DMS53 treated with DMSO at 0.1 percent for 48 hours (cell line): ENCODE data around the gene CHPF.

Experiments used
- DNase-seq: peaks from one replicate; lab custom pipeline; 2025; ENCODE audit not compliant: unreplicated experiment; lab: John Stamatoyannopoulos, UW

The CHPF gene

GRCh38 chr2:219569041-219569440 is 25.4 kb upstream of the CHPF start:
- DNase-seq: no peak

- no peak for DNase-seq
These were observed 24.3 kb upstream of the CHPF start for GRCh38 chr2:219567791-219568361.

- DNase-seq: no peak
These were observed 23.5 kb upstream of the CHPF start for GRCh38 chr2:219567131-219567530.

- no peak for DNase-seq
These were observed 23.0 kb upstream of the CHPF start for GRCh38 chr2:219566640-219567039.

GRCh38 chr2:219565130-219566080 is 21.8 kb upstream of the CHPF start:
- DNase-seq: no peak

- DNase-seq: no peak
These were observed 19.8 kb upstream of the CHPF start for GRCh38 chr2:219563271-219563928.

GRCh38 chr2:219562049-219563020 is 18.7 kb upstream of the CHPF start:
- no peak for DNase-seq

- DNase-seq: no peak
These were observed 17.8 kb upstream of the CHPF start for GRCh38 chr2:219561179-219562048.

GRCh38 chr2:219560893-219561178 is 17.2 kb upstream of the CHPF start:
- no peak for DNase-seq

- DNase-seq: no peak
These were observed 16.7 kb upstream of the CHPF start for GRCh38 chr2:219560037-219560892.

- DNase-seq: no peak
These were observed 15.7 kb upstream of the CHPF start for GRCh38 chr2:219559156-219559915.

- no peak for DNase-seq
These were observed 14.5 kb upstream of the CHPF start for GRCh38 chr2:219557791-219558785.

GRCh38 chr2:219557320-219557719 is 13.7 kb upstream of the CHPF start:
- no peak for DNase-seq

GRCh38 chr2:219556413-219556812 is 12.8 kb upstream of the CHPF start:
- DNase-seq: no peak

GRCh38 chr2:219555956-219556355 is 12.3 kb upstream of the CHPF start:
- no peak for DNase-seq

GRCh38 chr2:219554350-219554749 is 10.7 kb upstream of the CHPF start:
- DNase-seq: no peak

GRCh38 chr2:219553463-219553963 is 9.9 kb upstream of the CHPF start:
- DNase-seq: no peak
